ENCODE data around the gene ERC2.

DNA sequence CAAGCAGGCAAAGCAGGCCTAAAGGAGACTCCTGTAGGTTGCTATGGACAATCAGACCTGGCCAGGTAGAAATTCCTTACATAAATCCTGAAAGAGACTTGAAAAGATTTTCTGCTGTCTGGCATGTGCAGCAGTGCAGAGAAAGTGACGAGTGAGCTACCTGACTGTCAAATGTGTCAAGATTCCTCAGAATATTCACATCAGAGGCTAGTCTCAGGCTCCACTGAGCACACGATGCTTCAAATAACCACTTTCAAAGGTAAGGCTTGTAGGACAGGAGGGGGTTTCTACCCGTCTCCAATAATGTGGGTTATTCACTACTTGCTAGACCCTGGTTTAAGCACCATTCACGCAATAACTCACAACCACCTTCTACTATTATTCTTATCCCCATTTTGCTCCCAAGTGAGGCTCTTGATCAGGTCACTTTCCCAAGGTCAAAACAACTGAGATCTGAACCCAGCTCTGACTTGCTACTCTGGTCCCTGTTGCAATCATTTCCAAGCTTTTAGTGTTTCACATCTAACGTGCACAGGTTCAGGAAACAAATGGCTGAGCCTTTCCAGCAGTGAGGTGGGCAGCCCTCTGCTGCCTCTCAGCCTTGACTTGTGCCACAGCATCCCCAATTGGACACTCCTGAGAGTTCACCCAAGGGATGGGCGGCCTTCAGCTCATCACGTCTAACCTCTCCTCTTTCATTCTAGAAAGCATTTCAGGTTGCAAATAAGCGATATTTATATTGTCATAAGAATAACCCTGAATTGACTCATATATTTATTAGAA, 651.3 kb downstream of the ERC2 start:
- TF ChIP-seq, protein P1, sequence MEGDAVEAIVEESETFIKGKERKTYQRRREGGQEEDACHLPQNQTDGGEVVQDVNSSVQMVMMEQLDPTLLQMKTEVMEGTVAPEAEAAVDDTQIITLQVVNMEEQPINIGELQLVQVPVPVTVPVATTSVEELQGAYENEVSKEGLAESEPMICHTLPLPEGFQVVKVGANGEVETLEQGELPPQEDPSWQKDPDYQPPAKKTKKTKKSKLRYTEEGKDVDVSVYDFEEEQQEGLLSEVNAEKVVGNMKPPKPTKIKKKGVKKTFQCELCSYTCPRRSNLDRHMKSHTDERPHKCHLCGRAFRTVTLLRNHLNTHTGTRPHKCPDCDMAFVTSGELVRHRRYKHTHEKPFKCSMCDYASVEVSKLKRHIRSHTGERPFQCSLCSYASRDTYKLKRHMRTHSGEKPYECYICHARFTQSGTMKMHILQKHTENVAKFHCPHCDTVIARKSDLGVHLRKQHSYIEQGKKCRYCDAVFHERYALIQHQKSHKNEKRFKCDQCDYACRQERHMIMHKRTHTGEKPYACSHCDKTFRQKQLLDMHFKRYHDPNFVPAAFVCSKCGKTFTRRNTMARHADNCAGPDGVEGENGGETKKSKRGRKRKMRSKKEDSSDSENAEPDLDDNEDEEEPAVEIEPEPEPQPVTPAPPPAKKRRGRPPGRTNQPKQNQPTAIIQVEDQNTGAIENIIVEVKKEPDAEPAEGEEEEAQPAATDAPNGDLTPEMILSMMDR (IDR thresholded peaks at IDR 0.05), result no peak
- TF ChIP-seq POLR2A (IDR thresholded peaks at IDR 0.05), result no peak
- no peak for TF ChIP-seq POLR2AphosphoS5 (IDR thresholded peaks at IDR 0.05)

Data from breast epithelium (tissue), 3 donors.